MM.1S (cell line): ENCODE data around the gene KLF15.

Source experiments
- DNase-seq: peaks from one replicate; pipeline ENCODE4 v3.0.0-alpha.2; 2015
- H2AFZ ChIP-seq: fragments of 300-600 bp; sonication (generic); 2 replicates; pipeline ENCODE4 v1.6.0; 2016; ENCODE audit warnings: antibody characterized with exemption, low read length
- H3F3A ChIP-seq: fragments of 300-600 bp; sonication (generic); 2 replicates; pipeline ENCODE4 v1.6.1; 2016; ENCODE audit warnings: mild to moderate bottlenecking, antibody characterized with exemption, low read length, moderate library complexity, mixed read lengths; ENCODE audit not compliant: insufficient read depth
- H3K27ac ChIP-seq: fragments of 300-600 bp; sonication (generic); 2 replicates; pipeline ENCODE4 v1.5.1; 2016; ENCODE audit warnings: mild to moderate bottlenecking, low read length
- H3K27me3 ChIP-seq: fragments of 300-600 bp; sonication (generic); replicated peaks from 2 replicates; pipeline ENCODE4 v1.6.0; 2016; ENCODE audit warnings: low read length; ENCODE audit not compliant: insufficient read depth
- H3K36me3 ChIP-seq: fragments of 300-600 bp; sonication (generic); replicated peaks from 2 replicates; pipeline ENCODE4 v1.6.1; 2016; ENCODE audit warnings: mild to moderate bottlenecking, low read length, mixed read lengths; ENCODE audit not compliant: insufficient read depth
- H3K4me1 ChIP-seq: fragments of 300-600 bp; sonication (generic); 2 replicates; pipeline ENCODE4 v1.6.1; 2016; ENCODE audit warnings: low read length, mixed read lengths
- H3K4me2 ChIP-seq: fragments of 300-600 bp; sonication (generic); 2 replicates; pipeline ENCODE4 v1.6.0; 2016; ENCODE audit warnings: low read depth, low read length
- H3K4me3 ChIP-seq: fragments of 300-600 bp; sonication (generic); 2 replicates; pipeline ENCODE4 v1.5.1; 2016; ENCODE audit warnings: low read length, mixed read lengths
- H3K79me2 ChIP-seq: fragments of 300-600 bp; sonication (generic); 2 replicates; pipeline ENCODE4 v1.6.1; 2016; ENCODE audit warnings: mixed run types, low read length, mixed read lengths
- H3K9ac ChIP-seq: fragments of 300-600 bp; sonication (generic); 2 replicates; pipeline ENCODE4 v1.6.1; 2016; ENCODE audit warnings: low read length, mixed read lengths
- H3K9me2 ChIP-seq: fragments of 300-600 bp; sonication (generic); replicated peaks from 2 replicates; pipeline ENCODE4 v1.6.1; 2016; ENCODE audit warnings: mild to moderate bottlenecking, low read length, mixed read lengths; ENCODE audit not compliant: insufficient read depth
- H3K9me3 ChIP-seq: fragments of 300-600 bp; sonication (generic); replicated peaks from 2 replicates; pipeline ENCODE4 v1.6.1; 2016; ENCODE audit warnings: mild to moderate bottlenecking, low read length, mixed read lengths; ENCODE audit not compliant: insufficient read depth
- H4K20me1 ChIP-seq: fragments of 300-600 bp; sonication (generic); 2 replicates; pipeline ENCODE4 v1.6.1; 2016; ENCODE audit warnings: mild to moderate bottlenecking, low read length, moderate library complexity, mixed read lengths; ENCODE audit not compliant: insufficient read depth
- CTCF ChIP-seq: fragments of 300-600 bp; sonication (generic); IDR thresholded peaks from 2 replicates; pipeline ENCODE4 v1.5.1; 2016; ENCODE audit warnings: antibody characterized with exemption, low read length, mixed read lengths
- EZH2 ChIP-seq: fragments of 300-600 bp; sonication (generic); optimal IDR thresholded peaks from 2 replicates; pipeline ENCODE3; 2017; ENCODE audit warnings: low read depth, mild to moderate bottlenecking, antibody characterized with exemption, low read length, mixed read lengths
- EZH2phosphoT487 ChIP-seq: fragments of 300-600 bp; sonication (generic); IDR thresholded peaks from 2 replicates; pipeline ENCODE4 v1.6.1; 2018; ENCODE audit warnings: antibody characterized with exemption, low read length

KLF15 gene

GRCh38 chr3:126394179-126394976, 37.2 kb upstream of the KLF15 start, which contains the start of gene CFAP100:
Gene CFAP100 (plus strand): TSS chr3:126394909. CDS start chr3:126396001, 1,092 bp downstream.
- no peak within 1 kb of the TSS for H3K4me2 ChIP-seq
- no peak within 1 kb of the TSS for H3K9ac ChIP-seq
- no peak for DNase-seq
- H3K4me1 ChIP-seq: peaks cover 49% of the 10 kb centered on the region
- no peak within 1 kb of the TSS for H2AFZ ChIP-seq
- H3K79me2 ChIP-seq: no peaks in the 10 kb centered on the region
- H3K36me3 ChIP-seq: no peaks in the 10 kb centered on the region
- no peak within 1 kb of the TSS for H3K4me3 ChIP-seq
- no peak within 1 kb of the TSS for H3K27ac ChIP-seq
- TF ChIP-seq CTCF: no peak
- TF ChIP-seq EZH2: no peak
- TF ChIP-seq EZH2phosphoT487: no peak
- H3F3A ChIP-seq: peaks cover 18% of the 10 kb centered on the region
- no peaks in the 10 kb centered on the region for H3K9me2 ChIP-seq
- H3K27me3 ChIP-seq: no peaks in the 10 kb centered on the region
- no peaks in the 10 kb centered on the region for H4K20me1 ChIP-seq
- no peaks in the 10 kb centered on the region for H3K9me3 ChIP-seq

GRCh38 chr3:126393563-126393962, 36.4 kb upstream of the KLF15 start:
- Histone ChIP-seq H3K79me2 (no peaks in the 10 kb centered on the region), H3K9ac (no peak overlapping the region), H3K27me3 (no peaks in the 10 kb centered on the region), H3K4me3 (no peak overlapping the region), H3K4me1 (peaks cover 41% of the 10 kb centered on the region), H4K20me1 (no peaks in the 10 kb centered on the region), H3K9me3 (no peaks in the 10 kb centered on the region), H3K27ac (no peak overlapping the region), H3K9me2 (no peaks in the 10 kb centered on the region), H3K36me3 (no peaks in the 10 kb centered on the region), H3F3A (peaks cover 11% of the 10 kb centered on the region; the same call in 1 of the 2 replicates), H2AFZ (no peak overlapping the region), H3K4me2 (no peak overlapping the region)
- TF ChIP-seq CTCF (no peak), EZH2phosphoT487 (no peak), EZH2 (no peak)
- no peak for DNase-seq

GRCh38 chr3:126392246-126392645, 35.0 kb upstream of the KLF15 start:
- Histone ChIP-seq H4K20me1 (no peaks in the 10 kb centered on the region), H3K79me2 (no peaks in the 10 kb centered on the region), H3K9me3 (no peaks in the 10 kb centered on the region), H3K36me3 (no peaks in the 10 kb centered on the region), H3K9ac (no peak overlapping the region), H3K27ac (no peak overlapping the region), H3K4me3 (no peak overlapping the region), H3K9me2 (no peaks in the 10 kb centered on the region), H2AFZ (no peak overlapping the region), H3K27me3 (no peaks in the 10 kb centered on the region), H3K4me2 (no peak overlapping the region), H3F3A (peaks cover 7% of the 10 kb centered on the region; the same call in 1 of the 2 replicates), H3K4me1 (peaks cover 34% of the 10 kb centered on the region)
- no peak for TF ChIP-seq CTCF
- no peak for TF ChIP-seq EZH2phosphoT487
- TF ChIP-seq EZH2: no peak
- DNase-seq: no peak
